HG02588 (cell line): ENCODE measurements around the gene SLC41A3.
"Not testable (repeated sequence)": the region's sequence is repeated elsewhere in the genome, so short reads cannot be mapped to it uniquely, and the experiment has no call there.

ENCODE experiments used
- ATAC-seq: cut with Tn5 transposase; IDR thresholded peaks from one replicate; pipeline ENCODE4 v1.9.1; 2021; ENCODE audit warnings: mild to moderate bottlenecking, moderate library complexity; ENCODE audit not compliant: unreplicated experiment

SLC41A3 gene

DNA sequence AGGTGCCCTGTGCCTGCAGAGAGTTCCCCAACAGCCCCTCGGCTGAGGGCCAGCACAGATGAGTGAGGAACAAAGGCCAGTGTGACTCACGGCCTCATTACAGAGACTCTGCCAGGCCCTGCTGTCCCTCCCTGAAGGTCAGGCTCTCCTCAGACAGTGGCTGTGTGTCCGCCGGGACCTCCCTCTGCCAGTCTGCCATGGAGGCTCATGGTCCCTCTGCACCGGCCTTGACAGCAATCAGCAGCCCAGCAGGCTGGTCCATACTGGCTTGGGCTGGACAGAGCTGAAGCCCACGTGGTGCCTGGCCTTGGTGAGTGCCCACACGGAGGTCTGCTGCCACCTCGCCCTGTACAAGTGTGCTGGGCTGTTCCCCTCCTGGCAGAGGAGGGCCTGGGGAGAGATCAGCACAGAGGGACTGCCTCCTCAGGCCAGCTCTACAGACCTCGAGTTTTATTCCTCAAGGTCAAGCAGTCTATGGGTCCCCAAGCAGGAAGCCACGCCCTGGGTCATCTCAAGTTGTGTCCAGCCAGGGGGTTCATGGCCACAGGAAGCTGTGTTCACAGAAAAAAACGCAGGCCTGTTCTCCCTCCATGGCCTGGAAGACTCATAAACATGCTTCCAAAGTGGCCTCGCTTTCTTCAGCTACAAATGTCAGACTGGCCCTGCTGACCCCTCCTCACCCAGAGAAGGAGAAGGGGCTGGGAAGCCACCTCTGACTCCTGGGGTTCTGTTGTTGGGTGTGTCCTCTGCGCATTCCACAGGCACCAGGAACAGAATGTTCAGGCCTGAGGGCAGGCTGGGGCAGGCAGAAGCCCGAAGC is 27.0 kb downstream of the SLC41A3 start:
- no peak for ATAC-seq

DNA sequence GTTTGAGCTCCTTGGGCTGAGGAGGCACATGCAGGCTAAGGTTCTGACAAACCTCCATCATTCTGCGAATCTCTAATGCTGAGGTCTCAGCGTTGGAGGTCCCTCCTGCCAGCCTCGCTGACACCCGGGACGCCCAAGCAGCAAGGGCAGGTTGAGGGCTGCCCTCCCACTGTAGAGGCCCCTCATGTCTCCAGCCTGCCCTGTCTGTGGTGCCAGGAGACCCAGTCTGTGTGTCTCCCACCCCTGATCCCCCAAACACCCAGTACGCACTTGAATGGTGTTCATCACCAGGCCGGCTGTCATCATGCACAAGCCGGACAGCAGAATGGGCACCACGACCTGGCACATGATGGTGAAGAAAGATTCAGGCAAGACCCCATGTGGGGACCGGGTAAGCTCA is 27.8 kb downstream of the SLC41A3 start:
- no peak for ATAC-seq

DNA sequence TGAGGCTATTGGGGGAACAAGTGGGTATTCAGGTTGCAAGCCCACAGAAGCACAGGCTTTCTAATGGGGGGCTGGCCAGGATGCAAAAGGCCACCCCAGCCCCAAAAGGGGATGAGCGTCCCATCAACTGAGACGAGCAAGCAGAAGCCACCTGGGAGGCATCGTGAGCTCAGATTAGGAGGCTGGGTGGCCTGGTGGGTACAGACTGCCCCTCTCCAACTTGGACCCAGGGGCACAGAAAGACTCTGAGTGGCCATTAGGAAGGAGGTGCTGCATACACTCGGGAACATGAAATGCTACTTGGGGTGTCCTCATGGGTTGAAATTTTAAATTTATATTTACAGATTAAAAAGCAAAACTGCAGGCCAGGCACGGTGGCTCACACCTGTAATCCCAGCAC is 29.1 kb downstream of the SLC41A3 start:
- ATAC-seq, result no peak

DNA sequence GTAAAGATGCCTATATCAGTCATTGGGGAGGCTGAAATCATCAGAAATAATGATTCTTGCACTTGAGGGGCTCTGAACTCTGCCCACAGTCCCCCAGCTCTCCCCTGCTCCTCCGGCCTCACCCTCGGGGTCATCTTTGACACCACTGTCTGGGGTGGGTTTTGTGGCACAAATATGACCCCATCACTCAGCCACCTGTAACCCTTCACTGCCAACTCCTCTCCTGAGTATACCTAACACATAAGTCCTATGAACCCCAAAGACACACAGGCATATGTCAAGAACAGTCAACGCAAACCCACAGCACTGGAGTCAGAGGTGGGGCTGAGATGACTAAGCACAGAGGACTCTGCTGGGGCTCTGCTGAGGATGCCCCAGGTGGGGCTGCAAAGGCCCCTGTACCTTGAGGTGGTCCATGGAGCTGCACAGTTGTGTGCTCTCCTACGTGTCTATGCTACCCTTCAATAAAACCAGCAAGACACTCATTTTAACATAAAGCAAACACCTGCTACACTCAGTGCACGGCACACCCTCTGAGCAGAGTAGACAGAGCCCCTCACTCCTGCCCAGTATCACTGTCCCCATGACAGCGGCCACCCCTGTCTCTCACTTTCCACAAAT is 29.9 kb downstream of the SLC41A3 start:
- no peak for ATAC-seq

DNA sequence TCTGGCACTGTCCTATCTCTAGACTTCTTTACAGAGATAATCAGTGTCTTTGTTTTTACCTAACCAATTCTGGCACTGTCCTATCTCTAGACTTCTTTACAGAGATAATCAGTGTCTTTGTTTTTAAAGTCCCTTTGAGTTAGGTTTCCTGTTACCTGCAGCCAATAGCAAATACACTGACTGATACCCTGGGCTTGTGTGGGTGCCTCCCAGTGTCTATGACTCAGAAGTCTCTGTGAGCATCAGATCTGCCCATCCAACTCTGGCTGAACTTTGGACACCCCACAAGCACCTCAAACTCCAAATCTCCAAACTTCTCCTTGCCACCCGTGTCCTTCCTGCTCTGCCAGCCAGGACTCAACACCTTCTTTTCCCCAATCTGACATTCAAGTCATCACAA is 30.4 kb downstream of the SLC41A3 start:
- ATAC-seq, result no peak

DNA sequence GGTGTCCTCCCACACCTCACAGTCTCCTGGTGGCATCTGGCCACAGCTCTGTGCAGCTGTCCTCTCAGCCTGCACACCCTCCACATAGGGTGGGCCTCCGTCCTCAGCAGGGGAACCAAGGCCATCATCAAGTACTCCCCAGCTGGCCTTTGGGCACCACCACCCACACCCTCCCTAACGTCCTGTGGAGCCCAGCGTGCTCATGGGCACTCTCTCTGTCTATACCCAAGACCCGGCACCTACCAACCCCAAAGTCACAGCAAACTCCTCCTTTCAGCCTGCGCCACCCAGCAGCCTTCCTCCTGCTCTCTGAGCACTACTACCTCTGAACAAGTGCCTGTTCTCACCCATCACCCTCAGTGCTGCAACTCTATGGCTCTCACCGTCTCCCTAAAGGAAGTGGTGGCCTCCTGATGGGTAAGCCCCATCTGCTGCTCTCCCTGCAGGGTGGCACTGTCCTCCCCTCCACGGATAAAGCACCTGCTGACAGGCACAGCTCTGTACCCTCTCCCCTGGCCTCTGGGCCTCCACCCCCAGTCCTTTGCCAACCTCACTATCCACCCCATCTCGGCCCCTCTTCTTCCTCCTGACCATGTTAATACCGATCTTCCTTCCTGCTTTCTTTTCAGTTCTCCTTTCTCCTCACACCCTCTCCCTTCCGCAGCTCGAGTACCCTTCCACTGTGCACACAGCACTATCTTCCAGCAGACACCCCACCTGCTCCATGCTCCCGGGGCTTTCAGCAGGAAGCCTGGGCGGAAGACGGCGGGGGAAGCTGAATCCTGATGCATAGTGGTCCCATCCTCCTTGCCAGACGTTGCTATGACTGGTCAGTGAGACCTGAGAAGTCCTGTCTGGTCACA is 31.5 kb downstream of the SLC41A3 start:
- ATAC-seq, result no peak

DNA sequence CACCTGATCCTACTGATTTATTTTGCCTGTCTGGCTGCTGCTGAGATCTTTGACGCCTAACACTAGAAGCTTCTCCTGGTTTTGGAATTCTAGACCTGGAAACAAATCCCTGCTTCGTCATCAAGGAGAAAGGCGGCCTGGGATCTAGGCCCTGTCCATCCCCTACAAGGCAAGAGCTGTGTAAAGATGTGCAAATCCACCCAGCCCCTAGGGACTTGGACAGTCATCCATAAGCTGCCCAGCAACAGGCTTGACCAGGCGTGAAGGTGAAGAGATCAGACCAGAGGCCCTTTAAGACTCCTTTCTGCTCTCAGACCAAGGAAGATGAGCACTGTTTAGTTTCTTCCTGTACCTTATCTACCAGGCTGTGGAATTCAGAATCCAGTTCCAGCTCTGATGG is 32.2 kb downstream of the SLC41A3 start:
- no peak for ATAC-seq

DNA sequence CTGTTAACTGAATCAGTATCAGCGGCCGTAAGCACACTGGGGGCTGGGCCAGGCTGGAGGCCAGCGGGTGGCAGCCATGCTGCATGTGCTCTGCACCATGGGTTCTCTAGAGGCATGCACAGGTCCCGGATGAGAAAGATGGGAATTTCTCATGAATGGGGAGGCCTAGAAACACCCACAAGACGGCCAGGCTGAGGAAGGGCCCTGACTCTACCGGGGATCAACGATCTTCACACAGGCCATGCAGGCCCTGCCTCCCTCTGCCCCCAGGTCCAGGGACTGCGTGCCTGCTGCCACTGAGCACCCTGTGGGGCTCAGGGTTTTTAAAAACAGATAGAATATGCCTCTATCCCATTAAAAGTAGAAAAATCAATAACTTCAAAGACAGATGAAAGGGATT is 32.7 kb downstream of the SLC41A3 start:
- no peak for ATAC-seq

DNA sequence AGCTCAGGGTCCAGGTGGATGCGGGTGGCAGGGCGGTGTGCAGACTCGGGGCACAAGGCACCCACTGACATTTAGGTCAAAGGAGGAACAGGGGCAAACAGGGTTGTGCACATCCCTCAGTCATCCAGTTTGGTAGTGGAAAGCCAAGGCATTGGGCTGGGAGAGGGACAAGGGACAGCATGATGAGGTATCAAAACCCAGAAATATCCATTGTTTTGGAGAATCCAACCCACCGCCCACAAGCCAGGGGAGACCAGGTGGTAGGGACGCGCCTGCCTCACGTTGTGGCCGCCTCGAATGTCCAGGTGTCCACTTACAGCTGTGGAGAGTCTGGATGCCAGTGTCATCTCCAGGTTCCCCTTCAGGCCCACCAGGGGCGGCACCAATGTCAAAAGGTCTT is 33.3 kb downstream of the SLC41A3 start:
- no peak for ATAC-seq

DNA sequence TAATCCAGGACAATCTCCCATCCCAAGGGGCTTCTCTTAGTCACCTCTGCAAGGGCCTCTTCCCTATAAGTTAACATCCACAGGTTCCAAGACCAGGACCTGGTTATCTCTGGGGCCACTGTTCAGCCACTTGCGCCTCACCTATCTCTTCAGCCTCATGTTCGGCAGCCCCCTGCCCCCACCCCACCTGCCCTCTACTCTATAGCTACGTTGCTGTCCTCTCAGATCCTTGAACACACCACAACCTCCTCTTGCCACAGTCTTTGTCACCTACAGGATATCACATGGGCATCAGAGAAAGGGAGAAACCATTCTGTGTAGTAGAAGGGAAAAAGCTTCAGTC is 33.9 kb downstream of the SLC41A3 start:
- no peak for ATAC-seq

DNA sequence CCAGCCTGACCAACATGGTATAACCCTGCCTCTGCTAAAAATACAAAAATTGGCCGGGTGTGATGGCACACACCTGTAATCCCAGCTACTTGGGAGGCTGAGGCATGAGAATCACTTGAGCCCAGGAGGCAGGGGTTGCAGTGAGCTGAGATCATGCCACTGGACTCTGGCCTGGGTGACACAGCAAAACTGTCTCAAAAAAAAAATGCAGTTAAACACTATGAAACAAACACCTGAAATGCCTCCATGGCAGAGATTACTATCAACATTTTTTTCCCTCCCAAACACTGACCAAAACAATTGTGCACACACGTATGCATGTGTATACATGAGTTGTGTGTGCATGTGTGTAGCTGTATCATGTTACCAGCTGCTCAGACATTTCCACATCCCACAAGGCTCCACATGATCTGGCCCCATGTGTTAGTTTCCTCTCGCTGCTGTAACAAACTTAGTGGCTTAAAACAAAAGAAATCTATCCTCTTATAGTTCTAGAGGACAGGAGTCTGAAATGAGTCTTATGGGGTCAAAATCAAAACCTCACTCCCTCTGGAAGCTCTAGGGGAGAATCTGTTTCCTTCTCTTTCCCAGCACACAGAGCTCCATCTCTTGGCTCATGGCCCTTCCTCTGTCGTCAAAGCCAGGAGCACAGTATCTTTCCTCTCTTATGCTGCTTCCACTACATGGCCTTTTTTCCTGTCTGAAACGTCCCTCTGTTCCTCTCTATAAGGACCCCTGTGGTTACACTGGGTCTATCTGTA is 34.5 kb downstream of the SLC41A3 start:
- ATAC-seq, result no peak

DNA sequence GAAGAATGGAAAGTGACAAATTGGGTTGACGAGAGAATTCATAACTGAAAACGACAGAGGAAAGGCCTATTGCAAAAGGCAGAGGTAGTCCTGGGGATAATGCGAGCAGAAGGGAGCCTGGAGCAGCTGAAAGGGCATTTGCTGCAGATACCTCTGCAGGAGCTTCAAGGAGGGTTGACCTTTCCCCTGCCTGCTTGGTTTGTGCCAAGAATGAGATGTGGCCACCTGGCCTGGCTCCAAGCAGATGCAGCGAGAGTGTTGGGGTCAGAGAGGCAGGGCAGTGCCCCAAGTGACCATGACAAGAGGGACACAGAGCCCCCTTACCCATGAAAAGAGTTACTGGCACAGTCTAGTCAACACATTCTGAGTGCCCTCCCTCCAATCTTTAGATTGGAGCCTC is 43.5 kb downstream of the SLC41A3 start:
- ATAC-seq, result no peak

DNA sequence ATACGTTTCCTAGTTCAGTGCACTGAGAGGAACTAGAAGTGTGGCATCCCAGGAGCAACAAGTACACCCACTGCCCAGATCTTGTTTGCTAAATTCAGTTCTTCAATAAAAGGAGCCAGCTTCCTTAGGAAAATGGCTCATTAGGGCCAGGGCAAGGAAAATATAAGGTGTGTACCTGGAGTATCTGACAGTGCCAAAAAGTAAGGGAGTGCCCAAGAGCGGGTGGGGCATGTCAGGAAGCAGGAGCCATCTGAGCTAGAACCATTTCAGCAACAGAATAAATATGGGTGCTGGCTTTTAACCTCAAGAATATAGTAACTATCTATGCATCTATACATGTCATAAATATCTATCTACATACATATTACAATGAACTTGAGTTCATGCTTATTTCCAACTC is 44.1 kb downstream of the SLC41A3 start:
- ATAC-seq, result no peak

DNA sequence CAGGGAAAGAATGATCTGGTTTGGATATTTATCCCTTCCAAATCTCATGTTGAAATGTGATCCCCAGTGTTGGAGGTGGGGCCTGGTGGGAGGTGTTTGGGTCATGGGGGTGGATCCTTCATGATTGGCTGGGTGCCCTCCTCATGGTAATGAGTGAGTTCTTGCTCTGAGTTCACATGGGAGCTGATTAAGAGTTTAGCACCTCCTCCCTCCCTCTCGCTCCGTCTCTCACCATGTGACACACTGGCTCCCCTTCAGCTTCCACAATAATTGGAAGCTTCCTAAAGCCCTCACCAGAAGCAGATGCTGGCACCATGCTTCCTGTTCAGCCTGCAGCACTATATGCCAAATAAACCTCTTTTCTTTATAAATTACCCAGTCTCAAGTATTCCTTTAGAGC is 45.1 kb downstream of the SLC41A3 start:
- ATAC-seq, result not testable (repeated sequence)

DNA sequence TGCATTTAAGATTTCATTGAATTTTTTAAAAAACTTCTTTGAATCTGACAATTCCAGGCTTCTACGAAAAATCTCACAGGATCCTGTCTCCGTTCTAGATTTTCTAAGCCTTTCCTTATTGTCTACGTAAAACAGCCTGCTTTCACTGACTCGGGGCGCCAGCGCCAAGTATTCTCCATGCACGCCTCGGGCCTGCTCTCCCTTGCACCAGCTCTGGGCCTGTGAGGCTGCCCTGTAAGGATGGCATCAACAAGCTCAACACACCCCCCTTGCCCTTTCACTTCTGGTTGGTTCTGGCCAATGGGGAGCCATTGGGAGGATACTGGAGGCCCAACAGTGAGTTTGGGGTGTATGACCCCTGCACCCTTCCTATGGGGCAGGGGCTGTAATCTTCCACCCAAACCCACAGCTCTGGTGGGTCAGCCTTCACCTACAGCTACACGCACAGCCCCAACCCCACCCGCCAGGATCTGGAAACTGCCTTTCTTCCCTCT is 47.8 kb downstream of the SLC41A3 start:
- no peak for ATAC-seq

DNA sequence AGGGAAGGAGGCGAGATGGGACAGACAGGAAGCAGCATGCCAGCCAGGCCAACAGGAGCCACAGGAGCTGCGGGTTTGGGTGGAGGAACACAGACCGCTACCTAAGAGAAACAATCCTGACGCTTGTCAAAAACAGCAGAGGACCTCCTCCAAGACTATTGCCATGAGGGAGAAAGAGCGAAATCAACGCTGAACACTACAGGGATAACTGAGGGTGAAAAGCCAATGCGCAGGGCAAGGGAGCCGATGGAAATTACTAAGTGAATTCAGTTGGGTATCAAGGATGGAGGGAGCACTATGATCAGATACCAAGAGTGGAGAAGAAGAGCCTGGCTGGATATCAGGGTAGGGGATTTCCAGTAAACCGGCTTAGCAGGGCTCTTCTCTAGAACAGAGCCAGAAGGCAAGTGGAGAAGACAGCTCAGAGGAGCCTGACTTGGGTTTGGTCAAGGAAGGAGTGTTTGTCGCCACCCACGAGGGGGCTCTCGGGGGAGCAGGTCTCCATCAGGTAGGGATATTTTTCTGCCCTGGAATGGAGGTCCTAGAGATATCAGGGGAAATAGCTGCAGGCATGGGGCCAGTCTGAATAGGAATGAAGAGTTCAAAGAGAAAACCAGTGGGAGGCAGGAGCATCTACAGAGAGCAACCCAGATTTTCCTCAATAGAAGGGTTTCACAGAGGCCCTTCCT is 48.4 kb downstream of the SLC41A3 start:
- ATAC-seq, result no peak

DNA sequence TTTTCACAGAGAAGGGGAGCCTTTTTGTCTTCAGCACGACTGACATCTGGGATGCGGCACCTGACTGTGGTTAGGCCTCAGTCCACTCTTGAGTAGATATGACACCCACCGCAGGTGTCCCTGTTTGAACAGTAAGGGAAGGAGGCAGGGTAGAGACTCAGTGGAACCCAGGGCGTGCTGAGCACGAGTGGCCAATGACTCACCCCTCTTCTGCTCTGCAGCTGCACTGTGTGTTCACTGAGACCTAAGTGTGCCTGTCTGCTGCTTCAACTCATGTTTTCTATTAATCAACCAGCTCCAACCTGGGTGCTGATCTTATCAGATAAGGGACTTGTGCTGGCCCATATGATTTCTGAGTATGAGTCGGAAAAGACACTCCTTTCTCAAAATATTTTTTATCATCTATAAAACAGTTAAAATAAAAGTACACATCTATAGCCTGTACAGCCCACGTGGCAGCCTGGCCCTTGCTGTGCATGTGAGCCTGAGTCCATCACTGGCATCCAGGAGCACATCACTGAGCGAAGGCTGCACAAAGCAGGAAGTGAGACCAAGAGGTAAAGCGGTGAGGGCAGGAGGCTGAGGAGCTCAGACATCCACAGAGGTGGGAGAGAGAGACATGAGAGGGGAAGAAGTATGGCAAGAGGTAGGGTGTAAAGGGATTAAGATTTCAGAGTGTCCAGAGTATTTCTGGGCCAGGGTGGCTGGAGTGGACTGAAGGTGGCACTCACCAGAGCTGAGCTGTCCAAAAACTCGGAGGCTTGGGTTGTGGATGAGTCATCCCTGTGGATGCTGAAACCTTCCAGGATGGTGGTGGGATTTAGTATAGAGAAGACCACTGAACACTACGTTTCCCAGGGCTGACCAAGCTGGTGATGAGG is 49.2 kb downstream of the SLC41A3 start:
- ATAC-seq, result no peak

DNA sequence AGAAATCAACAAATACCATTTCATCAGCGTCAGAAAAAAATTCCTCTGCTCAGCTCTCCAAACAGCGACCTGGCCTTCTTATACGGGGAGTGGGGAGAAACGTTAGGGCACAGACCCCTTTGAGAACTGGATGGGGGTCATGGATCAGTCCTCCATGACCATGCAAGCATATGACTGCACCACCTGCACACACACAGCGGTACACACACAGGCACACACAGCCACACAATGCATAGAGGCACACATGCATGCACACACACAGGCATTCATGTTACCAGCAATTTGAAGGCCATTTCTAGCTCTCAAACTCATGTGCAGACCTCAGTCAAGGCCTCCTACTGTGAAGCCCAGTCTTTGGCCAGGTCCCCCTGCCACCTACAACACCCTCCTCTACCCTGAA is 50.2 kb downstream of the SLC41A3 start:
- no peak for ATAC-seq

DNA sequence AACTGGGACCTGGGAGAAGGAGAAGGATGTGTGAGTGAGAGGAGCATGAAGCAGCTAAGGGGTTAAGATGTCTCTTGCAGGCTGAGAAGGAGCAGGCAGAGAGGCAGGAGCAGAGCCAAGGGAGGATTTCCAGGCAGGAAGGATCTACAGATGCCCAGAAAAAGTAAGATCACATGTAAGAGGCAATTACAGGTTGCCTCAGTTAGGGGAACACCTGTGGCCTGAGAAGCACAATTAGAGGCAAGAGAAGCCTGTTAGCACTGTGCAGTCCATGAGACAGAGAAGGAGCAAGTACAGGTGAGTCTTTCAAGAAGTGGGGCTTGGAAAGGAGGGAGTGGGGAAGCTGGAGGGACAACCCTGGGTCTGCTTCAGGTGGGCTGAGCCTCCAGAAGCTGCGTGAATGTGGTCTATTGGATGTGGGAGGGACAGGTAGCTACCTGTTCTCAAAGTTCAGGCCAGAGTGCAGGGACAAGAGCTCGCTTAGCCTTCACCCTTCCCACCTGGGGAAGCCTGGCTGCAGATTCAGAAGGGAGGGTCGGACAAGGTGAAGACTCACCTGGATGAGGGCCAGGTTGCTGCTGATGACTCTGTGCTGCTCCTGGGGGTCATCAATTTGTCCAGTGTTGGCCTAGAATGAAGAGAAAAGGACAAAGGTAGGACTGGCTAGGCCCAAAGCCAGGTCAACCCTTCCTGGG is 50.7 kb downstream of the SLC41A3 start:
- no peak for ATAC-seq
